GM21390 (cell line): ENCODE measurements around the gene UTS2R.
"Not testable (repeated sequence)": the region's sequence is repeated elsewhere in the genome, so short reads cannot be mapped to it uniquely, and the experiment has no call there.

ENCODE experiments used
- ATAC-seq: cut with Tn5 transposase; IDR thresholded peaks from one replicate; pipeline ENCODE4 v1.9.1; 2021; ENCODE audit not compliant: unreplicated experiment

The UTS2R gene

GRCh38 chr17:82334204-82334621, 37.4 kb upstream of the UTS2R start:
- ATAC-seq: no peak

GRCh38 chr17:82334622-82335394, 36.8 kb upstream of the UTS2R start:
- ATAC-seq: no peak

GRCh38 chr17:82338858-82339633, 32.5 kb upstream of the UTS2R start:
- no peak for ATAC-seq

GRCh38 chr17:82339634-82340580, 31.7 kb upstream of the UTS2R start:
- no peak for ATAC-seq

- no peak for ATAC-seq
Observed at GRCh38 chr17:82342361-82343079, 29.0 kb upstream of the UTS2R start.

GRCh38 chr17:82343560-82343959, 28.0 kb upstream of the UTS2R start:
- no peak for ATAC-seq

- no peak for ATAC-seq
Observed at GRCh38 chr17:82344175-82344907, 27.2 kb upstream of the UTS2R start.

GRCh38 chr17:82345151-82345976, 26.2 kb upstream of the UTS2R start:
- no peak for ATAC-seq

- no peak for ATAC-seq
Observed at GRCh38 chr17:82346342-82347300, 24.9 kb upstream of the UTS2R start.

GRCh38 chr17:82347994-82348393, 23.6 kb upstream of the UTS2R start:
- not testable (repeated sequence) for ATAC-seq

- ATAC-seq: no peak
Observed at GRCh38 chr17:82348434-82348833, 23.1 kb upstream of the UTS2R start.

GRCh38 chr17:82348866-82349265, 22.7 kb upstream of the UTS2R start:
- ATAC-seq: no peak

- ATAC-seq: no peak
Observed at GRCh38 chr17:82349287-82349701, 22.3 kb upstream of the UTS2R start.

- ATAC-seq: no peak
Observed at GRCh38 chr17:82350182-82351030, 21.2 kb upstream of the UTS2R start.

GRCh38 chr17:82351254-82351712, 20.3 kb upstream of the UTS2R start:
- no peak for ATAC-seq

GRCh38 chr17:82351713-82352488, 19.7 kb upstream of the UTS2R start:
- no peak for ATAC-seq
